HG03342 (cell line): ENCODE data around the gene CHRM1.

Experiments used
- ATAC-seq: cut with Tn5 transposase; IDR thresholded peaks from one replicate; pipeline ENCODE4 v1.9.1; 2021; ENCODE audit warnings: mild to moderate bottlenecking, moderate library complexity; ENCODE audit not compliant: unreplicated experiment

The CHRM1 gene

DNA sequence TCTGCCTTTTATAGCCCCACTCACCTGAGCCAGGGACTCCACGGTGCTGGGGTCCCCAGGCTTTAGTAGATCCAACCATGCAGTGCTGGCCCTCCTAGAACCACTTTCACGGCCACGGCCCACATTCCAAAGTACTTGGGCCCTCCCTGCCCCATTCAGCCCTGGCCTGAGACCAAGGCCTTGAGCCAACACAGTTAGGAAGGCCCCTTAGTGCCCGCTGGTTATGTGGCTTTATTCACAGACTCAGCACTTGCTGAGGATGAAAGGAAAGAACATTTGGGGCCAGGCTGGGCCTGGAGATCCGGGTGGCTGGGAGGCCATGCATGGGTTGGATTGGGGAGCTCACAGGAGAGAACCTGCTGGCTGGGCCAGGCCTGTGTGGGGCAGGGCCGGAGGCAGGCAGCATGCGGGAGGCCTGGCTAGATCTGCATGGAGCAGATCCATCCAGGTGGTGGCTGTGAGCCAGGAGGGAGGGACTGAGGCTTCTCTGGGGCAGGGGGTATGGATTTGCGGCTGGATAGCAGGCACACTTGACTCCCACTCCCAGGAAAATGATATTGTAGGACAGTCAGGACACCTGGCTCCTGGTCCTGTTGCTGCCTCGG is 12.6 kb downstream of the CHRM1 start:
- ATAC-seq: no peak

DNA sequence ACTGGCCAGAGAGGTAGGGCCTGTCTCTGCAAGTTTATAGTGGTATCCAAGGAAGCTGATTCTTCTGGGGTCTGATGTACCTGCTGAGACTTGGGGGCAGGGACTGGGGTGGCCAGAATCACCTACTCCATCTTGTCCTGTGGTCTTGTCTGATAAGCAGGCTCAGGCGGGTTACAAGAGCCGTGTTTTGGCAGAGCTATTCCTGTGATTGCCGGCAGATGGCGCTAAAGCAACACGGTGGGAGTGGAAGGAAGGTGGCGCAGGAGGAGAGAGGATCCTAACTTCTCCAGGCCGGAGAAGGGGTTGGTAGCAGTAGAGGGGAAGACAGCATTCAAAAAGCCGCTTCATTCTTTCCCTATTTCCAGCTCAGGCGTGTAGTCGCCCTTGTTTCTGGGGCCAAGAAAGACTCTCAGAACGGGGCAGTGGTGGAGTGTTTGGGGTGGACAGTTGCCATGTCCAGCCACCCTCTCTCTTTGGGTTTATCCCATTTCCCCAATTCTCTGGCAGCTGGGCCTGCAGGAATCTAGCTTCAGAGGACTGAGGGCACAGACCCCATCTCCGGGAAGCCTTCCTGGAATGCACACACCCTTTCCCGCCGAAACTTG is 15.1 kb downstream of the CHRM1 start:
- ATAC-seq: peak; percentile 61

DNA sequence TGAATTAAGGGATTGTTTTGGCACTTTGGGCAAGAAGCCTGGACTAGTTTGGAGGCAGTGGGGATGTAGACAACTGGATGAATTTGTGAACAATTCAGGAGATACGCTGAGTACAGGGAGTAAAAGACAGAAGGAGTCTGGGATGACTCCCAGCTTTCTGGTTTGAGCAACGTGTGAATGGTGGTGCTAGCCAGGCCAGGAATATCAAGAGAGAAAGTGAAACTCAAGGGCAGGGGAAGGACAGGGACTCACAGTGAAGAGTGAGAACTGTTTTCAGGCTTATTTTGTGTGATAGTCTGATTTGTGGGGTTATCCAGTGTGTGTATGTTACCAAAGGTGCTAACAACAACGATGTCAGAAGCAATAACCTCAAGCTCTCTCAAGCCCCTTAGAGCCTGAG is 15.9 kb downstream of the CHRM1 start:
- ATAC-seq: no peak

DNA sequence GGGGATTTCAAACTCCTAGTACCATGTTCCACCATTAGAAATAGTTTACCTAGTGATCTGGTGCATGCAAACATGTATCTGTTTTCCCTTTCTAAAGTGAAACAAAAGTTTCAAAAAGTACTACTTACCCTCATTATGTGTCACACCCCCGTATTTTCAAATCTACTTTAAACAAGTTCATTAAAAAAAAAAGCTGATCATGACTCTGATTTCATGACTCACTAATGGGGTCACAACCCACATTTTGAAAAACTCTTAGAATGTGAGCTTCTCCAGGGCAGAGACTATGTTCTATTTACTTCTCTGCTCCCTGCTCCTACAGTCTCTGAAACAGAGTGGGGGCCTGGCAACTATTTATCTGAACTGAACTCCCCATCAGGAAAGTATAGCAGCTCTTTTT is 18.2 kb downstream of the CHRM1 start:
- ATAC-seq: no peak

DNA sequence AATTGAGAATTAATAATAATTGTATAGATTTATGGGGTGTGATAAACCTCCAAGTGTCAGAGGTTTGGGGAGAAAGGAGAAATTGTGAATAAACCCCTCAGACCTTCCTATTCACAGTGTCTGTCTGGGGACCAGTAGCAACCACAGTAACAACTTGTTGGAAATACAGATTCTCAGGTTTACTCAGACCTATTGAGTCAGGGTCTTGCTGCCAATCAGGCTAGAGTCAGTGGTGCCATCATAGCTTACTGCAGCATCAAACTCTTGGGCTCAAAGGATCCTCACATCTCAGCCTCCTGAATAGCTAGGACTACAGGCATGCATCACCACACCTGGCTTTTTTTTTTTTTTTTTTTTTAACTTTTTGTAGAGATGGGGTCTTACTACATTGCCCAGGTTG is 23.1 kb downstream of the CHRM1 start:
- no peak for ATAC-seq

DNA sequence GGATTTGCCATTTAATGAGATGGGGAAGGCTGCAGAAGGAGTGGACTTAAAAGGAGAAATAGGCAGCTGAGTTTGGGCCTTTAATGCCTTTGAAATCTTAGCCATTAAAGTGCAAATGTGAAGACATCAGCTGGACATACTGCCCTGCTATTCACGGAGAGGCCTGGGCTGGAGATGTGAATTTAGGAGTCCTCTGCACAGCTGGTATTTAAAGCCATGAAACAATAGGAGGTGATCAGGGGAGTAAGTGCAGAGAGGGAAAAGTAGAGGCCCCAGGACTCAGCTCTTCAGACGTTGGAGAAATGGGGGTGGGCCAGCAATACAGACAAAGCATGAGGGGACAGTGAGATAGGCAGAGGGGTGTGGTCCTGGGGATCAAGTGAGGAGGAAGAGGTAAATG is 23.9 kb downstream of the CHRM1 start:
- ATAC-seq: no peak

DNA sequence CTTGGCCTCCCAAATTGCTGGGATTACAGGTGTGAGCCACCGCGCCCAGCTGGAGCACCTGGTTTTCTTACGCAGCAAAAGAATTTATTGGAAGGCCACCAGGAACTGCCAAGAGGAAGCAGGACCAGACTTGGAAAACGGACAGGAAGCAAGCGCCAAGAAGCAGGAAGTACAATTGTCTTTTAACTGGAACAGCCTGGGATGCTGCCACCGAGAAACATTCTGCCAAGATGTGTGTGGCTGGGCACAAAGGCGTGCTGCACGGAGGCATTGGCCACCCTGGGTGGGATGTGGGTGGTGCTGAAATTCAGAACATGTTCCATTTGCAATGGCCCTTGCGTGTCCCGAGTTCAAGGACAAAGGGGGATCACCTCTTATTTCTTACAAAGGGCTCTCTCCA is 25.1 kb downstream of the CHRM1 start:
- ATAC-seq: no peak

DNA sequence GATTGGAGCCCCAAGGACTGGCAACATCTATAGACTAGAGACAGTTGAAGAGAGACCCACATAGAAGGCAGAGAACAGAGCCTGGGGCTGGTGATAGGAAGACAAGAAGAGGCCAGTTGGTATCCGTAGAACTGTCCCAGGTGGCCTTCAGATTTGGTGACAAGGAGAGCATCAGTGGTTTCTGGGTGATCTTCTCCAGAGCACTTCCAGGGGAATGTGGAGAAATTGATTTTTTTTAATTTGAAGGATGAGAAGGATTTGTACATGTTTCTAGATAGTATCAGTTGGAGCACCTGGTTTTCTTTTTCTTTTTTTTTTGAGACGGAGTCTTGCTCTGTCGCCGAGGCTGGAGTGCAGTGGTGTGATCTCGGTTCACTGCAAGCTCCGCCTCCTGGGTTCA is 25.7 kb downstream of the CHRM1 start:
- no peak for ATAC-seq

DNA sequence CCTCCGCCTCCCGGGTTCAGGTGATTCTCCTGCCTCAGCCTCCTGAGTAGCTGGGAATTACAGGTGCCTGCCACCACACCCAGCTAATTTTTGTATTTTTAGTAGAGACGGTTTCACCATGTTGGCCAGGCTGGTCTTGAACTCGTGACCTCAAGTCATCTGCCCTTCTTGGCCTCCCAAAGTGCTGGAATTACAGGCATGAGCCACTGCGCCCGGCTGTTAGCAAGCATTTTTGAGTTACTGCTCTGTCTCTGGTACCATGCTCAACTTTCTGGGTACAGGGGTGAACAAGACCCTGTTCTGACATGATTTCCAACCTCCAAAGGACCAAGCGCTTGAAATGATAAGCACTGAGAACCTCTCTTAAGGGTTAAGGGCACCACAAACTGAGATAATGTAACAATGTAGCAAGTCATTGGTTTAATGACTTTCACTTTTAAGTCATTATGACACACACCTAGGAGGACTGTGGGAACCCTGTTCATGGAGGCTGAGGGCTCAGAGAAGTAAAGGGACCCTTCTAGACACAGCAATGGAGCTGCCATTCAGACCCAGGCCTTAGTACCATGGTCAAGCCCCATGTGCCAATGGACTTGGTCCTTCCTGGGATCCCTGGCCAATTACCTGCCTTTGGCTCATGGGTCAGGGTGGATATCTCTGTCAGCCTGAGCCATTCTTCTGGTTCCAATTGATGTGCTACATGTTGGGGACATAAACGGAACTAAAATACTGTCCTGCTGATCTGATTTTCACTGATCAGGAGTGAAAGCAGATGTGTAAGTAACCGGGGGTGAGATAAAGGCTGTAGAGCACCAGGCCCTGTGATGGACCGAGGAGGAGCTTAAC is 28.9 kb downstream of the CHRM1 start:
- ATAC-seq: no peak

DNA sequence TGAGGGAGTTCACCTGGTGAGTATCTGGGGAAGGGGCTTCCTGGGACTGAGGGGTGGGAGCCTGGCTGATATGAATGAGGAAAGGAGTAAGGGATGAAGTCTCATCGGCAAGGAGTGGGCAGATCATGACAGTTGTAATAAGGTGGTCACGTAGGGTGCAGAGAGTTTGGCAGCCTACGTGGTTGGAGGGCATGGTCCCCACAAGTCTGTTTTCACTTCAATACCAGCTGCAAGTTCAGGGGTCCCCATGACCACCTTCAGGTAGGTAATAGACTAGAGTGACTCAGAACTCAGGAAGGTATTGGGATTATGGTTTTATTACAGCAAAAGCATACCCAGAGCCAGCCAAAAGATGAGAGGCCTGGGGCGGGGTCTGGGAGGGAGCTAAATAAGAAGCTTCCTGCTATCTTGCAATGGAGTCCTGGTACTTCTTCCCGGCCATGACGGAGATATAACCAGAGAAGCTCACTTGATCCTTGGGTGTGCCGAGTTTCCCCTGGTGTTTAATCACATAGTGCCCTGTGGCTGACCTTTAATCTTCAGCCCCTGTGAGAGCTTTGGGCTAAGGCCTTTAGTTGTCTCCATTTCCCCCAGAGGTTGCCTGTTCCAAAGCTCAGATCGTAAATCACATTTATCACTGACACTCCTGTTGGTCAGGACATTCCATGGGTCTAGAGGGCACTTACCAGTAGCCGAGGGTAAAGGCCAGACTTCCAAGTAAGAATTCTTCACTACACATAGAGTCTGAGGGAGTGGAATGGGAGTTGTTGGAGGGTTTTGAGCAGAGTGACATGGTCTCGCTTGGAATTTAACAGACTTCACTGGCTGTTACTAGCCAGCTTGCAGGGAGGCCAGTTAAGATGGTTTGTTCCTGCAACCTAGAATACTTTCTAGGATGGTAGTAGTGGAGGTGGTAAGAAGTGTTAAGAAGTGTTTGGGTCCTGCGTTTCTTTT is 31.4 kb downstream of the CHRM1 start:
- ATAC-seq: no peak

DNA sequence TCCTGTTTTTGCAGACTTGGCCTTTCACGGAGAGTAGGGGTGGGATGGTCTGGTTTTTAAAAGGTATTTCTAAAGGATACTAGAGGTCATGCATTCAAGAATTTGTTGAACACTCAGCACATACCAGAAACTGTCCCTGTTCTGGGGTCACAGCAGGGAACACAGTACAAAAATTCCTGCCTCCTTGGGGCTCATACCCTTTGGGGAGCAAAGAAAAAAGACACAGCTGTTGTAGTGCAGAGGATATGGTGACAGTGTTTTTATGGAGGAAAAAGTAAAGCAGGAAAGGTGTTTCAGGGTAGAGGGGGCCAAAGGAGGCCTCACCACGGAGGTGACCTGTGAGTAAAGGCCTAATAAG is 32.1 kb downstream of the CHRM1 start:
- no peak for ATAC-seq

DNA sequence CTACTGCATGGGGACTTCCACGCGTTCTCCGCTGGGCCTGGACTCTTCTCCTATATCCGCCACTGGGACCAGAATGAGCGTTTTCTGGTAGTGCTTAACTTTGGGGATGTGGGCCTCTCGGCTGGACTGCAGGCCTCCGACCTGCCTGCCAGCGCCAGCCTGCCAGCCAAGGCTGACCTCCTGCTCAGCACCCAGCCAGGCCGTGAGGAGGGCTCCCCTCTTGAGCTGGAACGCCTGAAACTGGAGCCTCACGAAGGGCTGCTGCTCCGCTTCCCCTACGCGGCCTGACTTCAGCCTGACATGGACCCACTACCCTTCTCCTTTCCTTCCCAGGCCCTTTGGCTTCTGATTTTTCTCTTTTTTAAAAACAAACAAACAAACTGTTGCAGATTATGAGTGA is 32.8 kb downstream of the CHRM1 start:
- no peak for ATAC-seq

DNA sequence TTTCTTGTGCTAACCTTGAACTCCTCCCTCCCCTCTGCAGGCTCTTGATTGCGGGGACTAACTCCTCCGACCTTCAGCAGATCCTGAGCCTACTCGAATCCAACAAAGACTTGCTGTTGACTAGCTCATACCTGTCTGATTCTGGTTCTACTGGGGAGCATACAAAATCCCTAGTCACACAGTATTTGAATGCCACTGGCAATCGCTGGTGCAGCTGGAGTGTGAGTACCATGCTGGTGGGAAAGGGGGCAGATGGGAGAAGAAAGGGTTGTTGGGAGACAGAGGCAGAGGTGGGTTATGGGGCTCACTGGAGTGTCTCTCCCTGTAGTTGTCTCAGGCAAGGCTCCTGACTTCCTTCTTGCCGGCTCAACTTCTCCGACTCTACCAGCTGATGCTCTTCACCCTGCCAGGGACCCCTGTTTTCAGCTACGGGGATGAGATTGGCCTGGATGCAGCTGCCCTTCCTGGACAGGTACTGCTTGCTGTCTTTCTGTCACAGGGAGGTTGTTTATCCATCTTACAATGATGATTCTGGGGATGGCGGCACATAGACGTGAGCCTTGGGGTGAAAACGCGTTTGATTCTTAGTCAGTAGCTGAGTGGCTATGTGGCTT is 35.9 kb downstream of the CHRM1 start:
- no peak for ATAC-seq

DNA sequence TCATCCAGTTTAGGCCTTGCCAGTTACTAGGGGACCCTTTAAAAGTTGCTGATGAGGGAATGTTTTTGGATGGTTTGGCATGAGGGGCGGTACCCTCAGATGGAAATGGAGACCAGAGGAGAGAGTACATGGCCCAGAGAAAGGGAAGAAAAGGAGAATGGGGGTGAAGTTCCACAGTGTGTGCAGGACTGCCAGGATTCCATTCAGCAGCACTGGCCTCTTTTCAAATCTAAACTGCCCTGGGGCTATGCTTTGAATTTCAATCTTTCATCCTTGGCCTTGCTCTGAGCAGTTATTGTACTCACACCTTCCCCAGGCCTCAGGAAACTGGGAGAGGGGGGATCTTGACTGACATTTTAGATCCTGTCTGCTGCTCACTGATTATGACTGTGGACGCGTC is 37.5 kb downstream of the CHRM1 start:
- ATAC-seq: no peak

DNA sequence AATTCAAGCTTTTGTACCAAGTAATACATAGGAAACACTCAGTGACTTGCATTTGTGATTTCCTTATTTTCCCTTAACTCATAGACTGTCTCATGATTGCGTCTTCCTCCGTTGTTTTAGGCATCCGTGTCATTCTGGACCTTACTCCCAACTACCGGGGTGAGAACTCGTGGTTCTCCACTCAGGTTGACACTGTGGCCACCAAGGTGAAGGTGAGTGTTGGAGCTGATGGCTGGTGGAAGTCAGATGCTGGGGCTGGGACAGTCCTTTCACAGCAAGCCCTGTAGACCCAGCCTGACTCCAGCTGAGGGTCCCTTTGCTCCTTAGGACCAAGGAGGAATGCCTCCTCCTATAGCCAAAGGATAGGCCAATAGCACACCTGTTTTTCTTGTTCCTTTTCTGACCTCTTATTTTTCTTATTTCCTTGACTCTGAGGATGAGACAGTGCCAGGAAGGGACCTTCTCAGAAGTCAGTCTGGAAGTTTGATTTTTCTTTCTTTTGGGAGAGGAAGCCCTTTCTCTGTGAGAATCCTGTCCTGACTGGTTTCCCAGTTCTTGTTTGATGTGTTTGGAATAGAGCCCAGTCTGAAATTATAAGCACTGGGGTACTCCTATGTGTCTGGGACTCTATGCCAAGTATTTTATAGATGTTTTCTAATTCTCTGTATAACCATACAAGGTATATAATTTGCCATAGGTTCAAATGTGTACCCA is 38.2 kb downstream of the CHRM1 start:
- no peak for ATAC-seq

DNA sequence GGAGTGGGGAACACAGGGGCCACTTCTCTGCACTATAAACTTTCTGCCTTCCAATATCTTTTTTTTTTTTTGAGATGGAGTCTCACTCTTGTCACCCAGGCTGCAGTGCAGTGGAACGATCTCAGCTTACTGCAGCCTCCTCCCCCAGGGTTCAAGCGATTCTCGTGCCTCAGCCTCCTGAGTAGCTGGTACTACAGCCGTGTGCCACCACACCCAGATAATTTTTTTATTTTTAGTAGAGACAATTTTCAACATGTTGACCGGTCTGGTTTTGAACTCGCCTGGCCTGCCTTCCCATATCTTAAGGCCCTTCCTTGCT is 38.8 kb downstream of the CHRM1 start:
- no peak for ATAC-seq

DNA sequence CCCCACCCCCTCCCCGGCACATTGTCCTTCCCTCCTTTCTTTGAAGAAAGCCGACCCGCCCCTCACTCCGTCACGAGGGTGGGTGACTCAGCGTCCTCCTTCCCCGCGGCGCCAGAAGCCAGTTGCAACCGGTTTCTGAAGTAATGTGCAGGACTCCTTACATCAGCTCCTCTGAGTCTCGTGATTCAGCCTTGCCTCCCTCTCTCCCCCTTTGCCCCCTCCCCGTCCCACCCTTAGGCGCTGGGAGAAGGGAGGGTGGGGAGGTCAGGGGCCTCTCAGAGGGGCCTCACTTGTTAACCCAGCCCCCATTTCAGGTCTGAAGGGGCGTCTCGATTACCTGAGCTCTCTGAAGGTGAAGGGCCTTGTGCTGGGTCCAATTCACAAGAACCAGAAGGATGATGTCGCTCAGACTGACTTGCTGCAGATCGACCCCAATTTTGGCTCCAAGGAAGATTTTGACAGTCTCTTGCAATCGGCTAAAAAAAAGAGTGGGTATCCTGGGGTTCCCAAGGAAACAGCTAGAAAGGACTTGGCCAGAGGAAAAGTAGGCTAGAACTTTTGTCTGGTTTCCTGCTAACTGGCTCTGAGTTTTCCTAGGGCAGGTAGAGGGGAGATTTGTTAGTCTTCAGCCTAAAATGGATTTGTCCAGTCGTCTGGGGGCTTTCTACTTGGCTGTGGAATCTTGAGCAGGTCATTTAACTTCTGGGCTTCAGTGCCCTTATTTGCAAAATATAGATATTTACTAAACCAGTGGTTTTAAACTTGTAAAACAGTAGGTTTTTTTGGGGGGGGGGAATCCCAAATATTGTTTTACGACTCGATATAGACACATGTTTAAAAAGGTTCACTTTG is 39.4 kb downstream of the CHRM1 start:
- peak; percentile 45 for ATAC-seq

DNA sequence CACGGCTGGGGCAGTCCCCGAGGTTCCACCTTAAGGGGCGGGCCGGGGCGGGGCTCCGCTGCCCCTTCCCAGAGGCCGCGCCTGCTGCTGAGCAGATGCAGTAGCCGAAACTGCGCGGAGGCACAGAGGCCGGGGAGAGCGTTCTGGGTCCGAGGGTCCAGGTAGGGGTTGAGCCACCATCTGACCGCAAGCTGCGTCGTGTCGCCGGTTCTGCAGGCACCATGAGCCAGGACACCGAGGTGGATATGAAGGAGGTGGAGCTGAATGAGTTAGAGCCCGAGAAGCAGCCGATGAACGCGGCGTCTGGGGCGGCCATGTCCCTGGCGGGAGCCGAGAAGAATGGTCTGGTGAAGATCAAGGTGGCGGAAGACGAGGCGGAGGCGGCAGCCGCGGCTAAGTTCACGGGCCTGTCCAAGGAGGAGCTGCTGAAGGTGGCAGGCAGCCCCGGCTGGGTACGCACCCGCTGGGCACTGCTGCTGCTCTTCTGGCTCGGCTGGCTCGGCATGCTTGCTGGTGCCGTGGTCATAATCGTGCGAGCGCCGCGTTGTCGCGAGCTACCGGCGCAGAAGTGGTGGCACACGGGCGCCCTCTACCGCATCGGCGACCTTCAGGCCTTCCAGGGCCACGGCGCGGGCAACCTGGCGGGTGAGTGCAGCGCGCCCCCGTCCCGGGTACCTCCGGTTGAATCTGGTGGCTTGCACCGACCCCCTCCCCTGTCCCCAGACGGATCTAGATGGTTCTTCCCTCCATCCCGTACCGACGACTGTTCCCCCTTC is 40.2 kb downstream of the CHRM1 start, which contains the start of gene SLC3A2:
TSS of gene SLC3A2 (plus strand) at position 94 of the 776 bp plus-strand sequence. CDS start at position 222, 128 bp downstream.
- ATAC-seq: peak; percentile 71
